ENCODE measurements around the gene MRGPRG. TPM values are rescaled to one million over a fixed set of nuclear protein-coding genes. Genes with fewer than 3 reads are reported as not detected.

MRGPRG gene
- total RNA-seq, 1 experiment from 2014 or later, result not detected

- DNase-seq, result no peak
These were observed 15.2 kb downstream of the MRGPRG start for GRCh38 chr11:3203221-3204043.

GRCh38 chr11:3202759-3203158 is 15.9 kb downstream of the MRGPRG start:
- CTCF ChIA-PET, result no interaction called here
- Histone ChIP-seq H3K4me1 (replicated peaks; ENCODE audit: insufficient read depth) (no peaks in the 10 kb centered on the region), H3F3A (ENCODE audit: insufficient read depth, low read depth) (no peaks in the 10 kb centered on the region), H3K4me2 (no peak overlapping the region), H3K9me2 (ENCODE audit: insufficient read depth) (no peaks in the 10 kb centered on the region), H3K79me2 (ENCODE audit: low read depth) (no peaks in the 10 kb centered on the region), H3K4me3 (no peak overlapping the region), H4K20me1 (ENCODE audit: insufficient read depth) (no peaks in the 10 kb centered on the region), H3K27me3 (ENCODE audit: insufficient read depth, low read depth) (peaks cover 54% of the 10 kb centered on the region), H3K36me3 (ENCODE audit: low read depth) (no peaks in the 10 kb centered on the region), H2AFZ (no peak overlapping the region), H3K27ac (no peak overlapping the region), H3K9me3 (ENCODE audit: insufficient read depth, low read depth) (no peaks in the 10 kb centered on the region)
- no peak for DNase-seq
- TF ChIP-seq EZH2 (IDR thresholded peaks at IDR 0.05; ENCODE audit: low read depth) (no peak), CTCF (conservative IDR thresholded peaks at IDR 0.05) (no peak)
- intact Hi-C loops (cut with micrococcal nuclease; ENCODE audit: unreplicated experiment), result no loop called here
- POLR2A ChIA-PET (ENCODE audit: unreplicated experiment), result no interaction called here
- BruUV-seq (replicated peaks), result no TSS peak

More at GRCh38 chr11:3203221-3204043, 15.2 kb downstream of the MRGPRG start:
- TF ChIP-seq EZH2 (IDR thresholded peaks at IDR 0.05; ENCODE audit: low read depth), result no peak
- no peaks in the 10 kb centered on the region for H3K79me2 ChIP-seq (ENCODE audit: low read depth)
- ChIA-PET CTCF (no interaction called here), POLR2A (ENCODE audit: unreplicated experiment) (no interaction called here)
- no peaks in the 10 kb centered on the region for H4K20me1 ChIP-seq (ENCODE audit: insufficient read depth)
- peaks cover 51% of the 10 kb centered on the region for H3K27me3 ChIP-seq (ENCODE audit: insufficient read depth, low read depth)
- intact Hi-C loops (cut with micrococcal nuclease; ENCODE audit: unreplicated experiment), result no loop called here
- no peak overlapping the region for H2AFZ ChIP-seq
- no peaks in the 10 kb centered on the region for H3F3A ChIP-seq (ENCODE audit: insufficient read depth, low read depth)
- H3K4me1 ChIP-seq (replicated peaks; ENCODE audit: insufficient read depth), result no peaks in the 10 kb centered on the region
- H3K9me3 ChIP-seq (ENCODE audit: insufficient read depth, low read depth), result no peaks in the 10 kb centered on the region
- no peak overlapping the region for H3K4me3 ChIP-seq
- H3K36me3 ChIP-seq (ENCODE audit: low read depth), result no peaks in the 10 kb centered on the region
- H3K4me2 ChIP-seq, result no peak overlapping the region
- H3K27ac ChIP-seq, result no peak overlapping the region
- H3K9me2 ChIP-seq (ENCODE audit: insufficient read depth), result no peaks in the 10 kb centered on the region
- BruUV-seq (replicated peaks), result no TSS peak

- Histone ChIP-seq H3K27me3 (ENCODE audit: insufficient read depth, low read depth) (peaks cover 54% of the 10 kb centered on the region), H3K4me2 (no peak overlapping the region), H3K9me2 (ENCODE audit: insufficient read depth) (no peaks in the 10 kb centered on the region), H3K79me2 (ENCODE audit: low read depth) (no peaks in the 10 kb centered on the region), H2AFZ (no peak overlapping the region), H3K4me1 (replicated peaks; ENCODE audit: insufficient read depth) (no peaks in the 10 kb centered on the region), H3F3A (ENCODE audit: insufficient read depth, low read depth) (no peaks in the 10 kb centered on the region), H4K20me1 (ENCODE audit: insufficient read depth) (no peaks in the 10 kb centered on the region), H3K36me3 (ENCODE audit: low read depth) (no peaks in the 10 kb centered on the region), H3K4me3 (no peak overlapping the region), H3K27ac (no peak overlapping the region), H3K9me3 (ENCODE audit: insufficient read depth, low read depth) (no peaks in the 10 kb centered on the region)
- TF ChIP-seq CTCF (conservative IDR thresholded peaks at IDR 0.05) (no peak), EZH2 (IDR thresholded peaks at IDR 0.05; ENCODE audit: low read depth) (no peak)
- no peak for DNase-seq
- intact Hi-C loops (cut with micrococcal nuclease; ENCODE audit: unreplicated experiment), result no loop called here
- BruUV-seq (replicated peaks), result no TSS peak
- ChIA-PET CTCF (no interaction called here), POLR2A (ENCODE audit: unreplicated experiment) (no interaction called here)
These were observed 16.3 kb downstream of the MRGPRG start for GRCh38 chr11:3202305-3202704.

Data from PC-9 (cell line).